ENCODE data around the gene MBNL2.

GRCh38 chr13:97276862-97277269, 54.7 kb downstream of the MBNL2 start:
- TF ChIP-seq CTCF (conservative IDR thresholded peaks at IDR 0.05) (no peak), ZFX (IDR thresholded peaks at IDR 0.05) (no peak)
